ENCODE data around the gene POLRMT. TPM values are rescaled to one million over a fixed set of nuclear protein-coding genes. Genes with fewer than 3 reads are reported as not detected.

POLRMT gene
- polyA plus RNA-seq, 1 donor (not counting 4 experiments of a cell fraction or from before 2014, with no cell fraction given) = 33.3 TPM

DNA sequence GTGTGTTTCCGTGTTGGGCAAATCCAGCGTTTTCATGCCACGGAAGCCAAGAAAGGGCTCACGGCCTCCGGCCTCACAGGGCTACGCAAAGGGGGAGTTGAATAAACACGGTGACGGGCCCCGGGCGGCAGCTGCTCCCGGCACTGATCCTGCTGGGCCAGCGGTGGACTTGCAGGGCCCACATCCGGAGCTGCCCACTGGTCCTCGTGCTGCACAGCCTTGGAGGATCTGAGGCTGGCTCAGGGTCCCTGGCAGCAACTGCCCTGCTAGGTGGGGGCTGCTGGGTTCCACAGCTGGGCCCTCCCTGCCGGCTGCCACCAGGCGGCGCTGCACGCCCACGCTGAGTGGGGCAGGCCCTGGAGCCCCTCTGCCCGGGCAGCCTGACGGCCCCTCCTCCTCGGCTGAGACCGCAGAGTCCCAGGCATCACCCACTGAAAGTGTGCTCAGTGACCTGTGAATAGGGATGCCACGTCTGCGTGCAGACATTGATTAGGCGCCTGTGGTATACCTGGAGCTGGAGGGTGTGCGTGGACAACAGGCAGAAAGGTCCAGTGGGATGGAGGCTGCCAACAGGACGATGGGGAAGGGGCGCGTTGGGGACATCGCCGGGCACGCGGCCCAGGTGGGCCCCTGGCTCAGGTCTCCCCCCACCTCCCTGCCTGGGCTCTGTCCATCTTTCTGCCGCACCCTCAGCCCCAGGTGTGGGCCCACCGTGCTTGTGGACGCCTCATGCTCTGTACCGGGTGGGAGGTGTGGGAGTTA, 48.9 kb downstream of the POLRMT start:
- Histone ChIP-seq H3K4me2 (ENCODE audit: control insufficient read depth, extremely low read depth, insufficient read depth, low read depth, low read length) (no peak overlapping the region), H3K4me3 (ENCODE audit: control insufficient read depth in 2 of 3, extremely low read depth in 1 of 3, insufficient read depth in 2 of 3, low read depth in 1 of 3, low read length in 3 of 3) (no peak overlapping the region), H3K79me2 (ENCODE audit: control insufficient read depth, insufficient read depth, low read length) (peaks cover 21% of the 10 kb centered on the region), H3K36me3 (ENCODE audit: control insufficient read depth in 2 of 2, extremely low read depth in 1 of 2, insufficient read depth in 2 of 2, low read length in 2 of 2) (peaks cover 15 to 27% of the 10 kb centered on the region in 2 experiments), H3K9me3 (ENCODE audit: control insufficient read depth, low read depth, low read length) (no peaks in the 10 kb centered on the region), H3K9ac (ENCODE audit: control insufficient read depth, extremely low read depth, insufficient read depth, low read length) (no peak overlapping the region), H3K27ac (ENCODE audit: control insufficient read depth, insufficient read depth, low read length) (no peak overlapping the region), H3K9me1 (ENCODE audit: control insufficient read depth, extremely low read depth, insufficient read depth, low read length) (no peaks in the 10 kb centered on the region), H2AFZ (ENCODE audit: control insufficient read depth, low read length) (no peak overlapping the region), H3K27me3 (ENCODE audit: control insufficient read depth, extremely low read depth, insufficient read depth, low read length) (peaks cover 12% of the 10 kb centered on the region), H4K20me1 (ENCODE audit: control insufficient read depth, extremely low read depth, insufficient read depth, low read length) (peaks cover 31% of the 10 kb centered on the region), H3K4me1 (ENCODE audit: control insufficient read depth, extremely low read depth, insufficient read depth, low read length) (peaks cover 8% of the 10 kb centered on the region)
- DNase-seq (ENCODE audit: low read depth, low spot score) = no peak
- peak; percentile 72 to 95 (median 84) for TF ChIP-seq CTCF (optimal IDR thresholded peaks at IDR 0.05 in 1 of 3, IDR thresholded peaks at IDR 0.05 in 1 of 3, conservative IDR thresholded peaks at IDR 0.05 in 1 of 3; ENCODE audit: extremely low read depth in 1 of 3, insufficient read depth in 2 of 3, low read length in 3 of 3)
- TF ChIP-seq EZH2 (IDR thresholded peaks at IDR 0.05; ENCODE audit: low read length) = no peak
- FAIRE-seq = no peak
- dilution Hi-C loops (cut with MboI; ENCODE audit: extremely low pct_ligation_motif_present, low sequenced_read_pairs) = no loop called here

- dilution Hi-C loops (cut with MboI; ENCODE audit: extremely low pct_ligation_motif_present, low sequenced_read_pairs) = no loop called here
- H3K9ac ChIP-seq (ENCODE audit: control insufficient read depth, extremely low read depth, insufficient read depth, low read length) = no peak overlapping the region
- no peak overlapping the region for H2AFZ ChIP-seq (ENCODE audit: control insufficient read depth, low read length)
- peaks cover 36% of the 10 kb centered on the region for H4K20me1 ChIP-seq (ENCODE audit: control insufficient read depth, extremely low read depth, insufficient read depth, low read length)
- peaks cover 7% of the 10 kb centered on the region for H3K4me1 ChIP-seq (ENCODE audit: control insufficient read depth, extremely low read depth, insufficient read depth, low read length)
- FAIRE-seq (no peak), DNase-seq (ENCODE audit: low read depth, low spot score) (no peak)
- H3K4me3 ChIP-seq (ENCODE audit: control insufficient read depth in 2 of 3, extremely low read depth in 1 of 3, insufficient read depth in 2 of 3, low read depth in 1 of 3, low read length in 3 of 3) = no peak overlapping the region
- no peaks in the 10 kb centered on the region for H3K9me1 ChIP-seq (ENCODE audit: control insufficient read depth, extremely low read depth, insufficient read depth, low read length)
- peaks cover 6% of the 10 kb centered on the region for H3K27me3 ChIP-seq (ENCODE audit: control insufficient read depth, extremely low read depth, insufficient read depth, low read length)
- H3K79me2 ChIP-seq (ENCODE audit: control insufficient read depth, insufficient read depth, low read length) = peaks cover 26% of the 10 kb centered on the region
- no peak overlapping the region for H3K27ac ChIP-seq (ENCODE audit: control insufficient read depth, insufficient read depth, low read length)
- H3K4me2 ChIP-seq (ENCODE audit: control insufficient read depth, extremely low read depth, insufficient read depth, low read depth, low read length) = no peak overlapping the region
- TF ChIP-seq CTCF (optimal IDR thresholded peaks at IDR 0.05 in 1 of 3, IDR thresholded peaks at IDR 0.05 in 1 of 3, conservative IDR thresholded peaks at IDR 0.05 in 1 of 3; ENCODE audit: extremely low read depth in 1 of 3, insufficient read depth in 2 of 3, low read length in 3 of 3) (no peak), EZH2 (IDR thresholded peaks at IDR 0.05; ENCODE audit: low read length) (no peak)
- peaks cover 17 to 27% of the 10 kb centered on the region in 2 experiments for H3K36me3 ChIP-seq (ENCODE audit: control insufficient read depth in 2 of 2, extremely low read depth in 1 of 2, insufficient read depth in 2 of 2, low read length in 2 of 2)
- H3K9me3 ChIP-seq (ENCODE audit: control insufficient read depth, low read depth, low read length) = no peaks in the 10 kb centered on the region
These were observed 49.4 kb downstream of the POLRMT start for GRCh38 chr19:583968-584239.
